SH-SY5Y (cell line): ENCODE measurements around the gene ANTXR2.
A peak's percentile ranks its signal among the peaks of the same experiment; 100 is the strongest.

Source experiments
- GATA2 ChIP-seq: IDR thresholded peaks from 2 replicates; pipeline ENCODE4 v1.6.1; 2011; ENCODE audit warnings: mild to moderate bottlenecking, low read depth, low read length
- GATA3 ChIP-seq: IDR thresholded peaks from 2 replicates; pipeline ENCODE4 v1.6.1; 2011; ENCODE audit warnings: low read depth, mild to moderate bottlenecking, low read length, moderate library complexity

The ANTXR2 gene

GRCh38 chr4:80062527-80062926, 10.5 kb downstream of the ANTXR2 start:
- TF ChIP-seq GATA2: no peak
- no peak for TF ChIP-seq GATA3

- TF ChIP-seq GATA2 (no peak), GATA3 (no peak)
Measured at GRCh38 chr4:80060804-80061203, 12.2 kb downstream of the ANTXR2 start.

- TF ChIP-seq GATA3 (no peak), GATA2 (no peak)
Measured at GRCh38 chr4:80058740-80059139, 14.3 kb downstream of the ANTXR2 start.

- TF ChIP-seq GATA2 (no peak), GATA3 (no peak)
Measured at GRCh38 chr4:80054375-80054774, 18.7 kb downstream of the ANTXR2 start.

GRCh38 chr4:80053140-80053910, 19.7 kb downstream of the ANTXR2 start:
- TF ChIP-seq GATA3 (peak; percentile 76), GATA2 (no peak)

- TF ChIP-seq GATA2 (no peak), GATA3 (no peak)
Measured at GRCh38 chr4:80049813-80050534, 23.1 kb downstream of the ANTXR2 start.

- TF ChIP-seq GATA3 (no peak), GATA2 (no peak)
Measured at GRCh38 chr4:80049402-80049801, 23.6 kb downstream of the ANTXR2 start.

- TF ChIP-seq GATA3: no peak
- no peak for TF ChIP-seq GATA2
Measured at GRCh38 chr4:80045786-80046185, 27.2 kb downstream of the ANTXR2 start.

GRCh38 chr4:80043541-80043940, 29.5 kb downstream of the ANTXR2 start:
- no peak for TF ChIP-seq GATA3
- TF ChIP-seq GATA2: no peak

- TF ChIP-seq GATA2: no peak
- no peak for TF ChIP-seq GATA3
Measured at GRCh38 chr4:80042821-80043220, 30.2 kb downstream of the ANTXR2 start.

GRCh38 chr4:80037864-80038263, 35.2 kb downstream of the ANTXR2 start:
- no peak for TF ChIP-seq GATA2
- peak; percentile 47; the same call in 1 of the 2 replicates for TF ChIP-seq GATA3

- TF ChIP-seq GATA3 (no peak), GATA2 (no peak)
Measured at GRCh38 chr4:80036949-80037685, 35.9 kb downstream of the ANTXR2 start.

- TF ChIP-seq GATA2: no peak
Measured at GRCh38 chr4:80036306-80036705, 36.7 kb downstream of the ANTXR2 start.

- TF ChIP-seq GATA2: no peak
- TF ChIP-seq GATA3: no peak
Measured at GRCh38 chr4:80035336-80035735, 37.7 kb downstream of the ANTXR2 start.
